CD14-positive monocyte (primary cell): ENCODE results near the gene DRC3. TPM values are rescaled to one million over a fixed set of nuclear protein-coding genes. Genes with fewer than 3 reads are reported as not detected.

Experiments used
- DNase-seq, 3 donors: peaks; one replicate each; pipeline ENCODE4 v3.0.0-alpha.2; 2011 to 2022
- H2AFZ ChIP-seq: 2 replicates; pipeline ENCODE4 v1.6.0; 2012; ENCODE audit warnings: mild to moderate bottlenecking, low read depth, low read length, inconsistent platforms; ENCODE audit not compliant: insufficient read depth, poor library complexity, severe bottlenecking
- H3K27ac ChIP-seq, 2 donors: 1 replicate in 1 of 2; 2 replicates in 1 of 2; pipeline ENCODE4 v1.5.1; 2012 to 2013; ENCODE audit warnings: low read length in 2 of 2, control low read depth in 1 of 2, inconsistent platforms in 1 of 2, low read depth in 1 of 2, mild to moderate bottlenecking in 1 of 2
- H3K27me3 ChIP-seq, 2 donors: one replicate each; pipeline versions ENCODE4 v1.6.0 to v1.6.1; 2011 to 2013; ENCODE audit warnings: low read length in 2 of 2; ENCODE audit not compliant: control insufficient read depth in 2 of 2, insufficient read depth in 2 of 2
- H3K36me3 ChIP-seq, 2 donors: replicated peaks in 1 of 2; 1 replicate in 1 of 2; 2 replicates in 1 of 2; pipeline versions ENCODE4 v1.5.1 to v1.6.1; 2012 to 2013; ENCODE audit warnings: low read length in 2 of 2, control low read depth in 1 of 2, inconsistent platforms in 1 of 2, mild to moderate bottlenecking in 1 of 2; ENCODE audit not compliant: insufficient read depth in 2 of 2, control insufficient read depth in 1 of 2
- H3K4me1 ChIP-seq, 2 donors: 1 replicate in 1 of 2; 2 replicates in 1 of 2; pipeline versions ENCODE4 v1.5.1 to v1.6.1; 2012 to 2013; ENCODE audit warnings: low read length in 2 of 2, control low read depth in 1 of 2, inconsistent platforms in 1 of 2, mild to moderate bottlenecking in 1 of 2, moderate library complexity in 1 of 2; ENCODE audit not compliant: insufficient read depth in 2 of 2, control insufficient read depth in 1 of 2
- H3K4me2 ChIP-seq: replicated peaks from 2 replicates; pipeline ENCODE3; 2012; ENCODE audit warnings: low read length, moderate library complexity, mild to moderate bottlenecking; ENCODE audit not compliant: poor library complexity, severe bottlenecking; ENCODE audit errors: extremely low read depth
- H3K4me3 ChIP-seq, 3 experiments: fragments of 200-600 bp in 1 of 3; sonication (generic) in 1 of 3; replicated peaks in 1 of 3; 1 replicate in 2 of 3; 2 replicates in 1 of 3; pipeline ENCODE4 v1.5.1; 2011 to 2013; ENCODE audit warnings: low read length in 3 of 3, mild to moderate bottlenecking in 3 of 3, control low read depth in 2 of 3, low read depth in 2 of 3, inconsistent platforms in 1 of 3, moderate library complexity in 1 of 3
- H3K79me2 ChIP-seq: 2 replicates; pipeline ENCODE4 v1.6.0; 2012; ENCODE audit warnings: mild to moderate bottlenecking, control low read depth, inconsistent platforms, low read length, moderate library complexity; ENCODE audit not compliant: insufficient read depth
- H3K9ac ChIP-seq: 2 replicates; pipeline ENCODE4 v1.6.0; 2017; ENCODE audit warnings: low read length, mild to moderate bottlenecking; ENCODE audit not compliant: insufficient read depth, poor library complexity, severe bottlenecking
- H3K9me3 ChIP-seq, 2 donors: replicated peaks in 1 of 2; 1 replicate in 1 of 2; 2 replicates in 1 of 2; pipeline versions ENCODE4 v1.5.1 to v1.6.1; 2012 to 2013; ENCODE audit warnings: low read length in 2 of 2, control low read depth in 1 of 2; ENCODE audit not compliant: control insufficient read depth in 1 of 2, insufficient read depth in 1 of 2
- H4K20me1 ChIP-seq: 2 replicates; pipeline ENCODE4 v1.6.0; 2012; ENCODE audit warnings: mild to moderate bottlenecking, low read length, control low read depth, moderate library complexity; ENCODE audit not compliant: insufficient read depth
- H3K27ac Mint-ChIP-seq, 7 donors: one replicate each; pipeline ENCODE4 v1.8.0; 2020; ENCODE audit warnings: mild to moderate bottlenecking in 7 of 7, mixed read lengths in 7 of 7, moderate library complexity in 6 of 7, inconsistent platforms in 2 of 7
- H3K27me3 Mint-ChIP-seq, 3 donors: one replicate each; pipeline ENCODE4 v1.8.0; 2021 to 2022; ENCODE audit warnings: low read depth in 3 of 3, mild to moderate bottlenecking in 3 of 3, mixed read lengths in 3 of 3, moderate library complexity in 3 of 3, inconsistent platforms in 1 of 3
- H3K36me3 Mint-ChIP-seq, 2 donors: one replicate each; pipeline ENCODE4 v1.8.0; 2020; ENCODE audit warnings: mixed read lengths in 2 of 2, inconsistent platforms in 1 of 2, mild to moderate bottlenecking in 1 of 2
- H3K4me1 Mint-ChIP-seq: one replicate; pipeline ENCODE4 v1.8.0; 2020; ENCODE audit warnings: mild to moderate bottlenecking, mixed read lengths
- H3K4me3 Mint-ChIP-seq, 2 donors: one replicate each; pipeline ENCODE4 v1.8.0; 2020; ENCODE audit warnings: mild to moderate bottlenecking in 2 of 2, mixed read lengths in 2 of 2, moderate library complexity in 1 of 2
- H3K9me3 Mint-ChIP-seq, 7 donors: one replicate each; pipeline ENCODE4 v1.8.0; 2020 to 2022; ENCODE audit warnings: mixed read lengths in 7 of 7, mild to moderate bottlenecking in 6 of 7, moderate library complexity in 6 of 7, inconsistent platforms in 2 of 7
- CTCF ChIP-seq: fragments of 200-600 bp; IDR thresholded peaks from one replicate; pipeline ENCODE4 v1.8.0; 2022; ENCODE audit warnings: antibody characterized with exemption, mild to moderate bottlenecking
- WGBS: methylation state at CpG from one replicate; pipeline ENCODE4 v1.1.5; 2013; ENCODE audit warnings: missing lambda C conversion rate; ENCODE audit not compliant: insufficient coverage; 5-methylcytosine and 5-hydroxymethylcytosine counted together
- intact Hi-C, 2 donors: fragments of 100-400 bp; cut with micrococcal nuclease; formaldehyde crosslinking; loops; one replicate each; pipeline versions ENCODE4 v1.15.0 to v1.15.1; 2023
- polyA plus RNA-seq, 3 donors: library from polyadenylated mRNA; depleted of rRNA in 1 of 3; unstranded in 2 of 3; stranded (reverse) in 1 of 3; fragments of 300-500 nt in 2 of 3; fragments of >200 nt in 1 of 3; fragmentation: Illumina TruSeq in 2 of 3; gene quantifications; 1 replicate in 2 of 3; 2 replicates in 1 of 3; pipeline ENCODE4 v1.2.3, GENCODE V29; 2012 to 2021

DRC3 gene
- polyA plus RNA-seq, 3 donors: 0.23 to 0.58 (median 0.39) TPM

GRCh38 chr17:17975436-17975835 is 2.8 kb downstream of the DRC3 start:
- Histone ChIP-seq H3K9ac (peak overlapping the region; percentile 30), H3K4me2 (peak overlapping the region; percentile 68), H3K79me2 (peaks cover 18% of the 10 kb centered on the region), H3K27ac (peak overlapping the region; percentile 72 to 90), H3K9me3 (no peaks in the 10 kb centered on the region), H3K4me1 (peaks cover 82 to 87% of the 10 kb centered on the region in 2 donors), H2AFZ (peak overlapping the region; percentile 62), H3K36me3 (no peaks in the 10 kb centered on the region), H3K27me3 (no peaks in the 10 kb centered on the region), H4K20me1 (peaks cover 14% of the 10 kb centered on the region), H3K4me3 (peak overlapping the region in 1 of 3 experiments; percentile 47)
- peaks cover 0 to 1% (median 0%) of the 10 kb centered on the region in 7 donors for H3K9me3 Mint-ChIP-seq
- H3K36me3 Mint-ChIP-seq: peaks cover 3 to 5% of the 10 kb centered on the region in 2 donors
- peaks cover 76% of the 10 kb centered on the region for H3K4me1 Mint-ChIP-seq
- peak overlapping the region; percentile 92 to 98 (median 96) for H3K27ac Mint-ChIP-seq
- TF ChIP-seq CTCF: no peak
- H3K27me3 Mint-ChIP-seq: peaks cover 0 to 1% (median 0%) of the 10 kb centered on the region in 3 donors
- peak; percentile 81 to 91 (median 84) for DNase-seq
- intact Hi-C loops: no loop called here
- WGBS: 5% methylated on average over 4 of the region's 8 CpGs
- H3K4me3 Mint-ChIP-seq: peak overlapping the region; percentile 48 to 87

GRCh38 chr17:17976931-17977570 is 4.4 kb downstream of the DRC3 start:
- no peaks in the 10 kb centered on the region for H3K36me3 ChIP-seq
- H3K27me3 ChIP-seq: no peaks in the 10 kb centered on the region
- no peak overlapping the region for H2AFZ ChIP-seq
- no peak overlapping the region for H3K9ac ChIP-seq
- no peaks in the 10 kb centered on the region for H4K20me1 ChIP-seq
- peaks cover 1% of the 10 kb centered on the region for H3K79me2 ChIP-seq
- peak overlapping the region in 1 of 2 donors; percentile 34 for H3K27ac ChIP-seq
- no peak for TF ChIP-seq CTCF
- Mint-ChIP-seq H3K36me3 (peaks cover 3 to 5% of the 10 kb centered on the region in 2 donors), H3K4me3 (no peak overlapping the region), H3K27ac (peak overlapping the region in 6 of 7 donors; percentile 9 to 84 (median 44)), H3K9me3 (peaks cover 0 to 1% (median 0%) of the 10 kb centered on the region in 7 donors), H3K27me3 (peaks cover 0 to 1% (median 0%) of the 10 kb centered on the region in 3 donors), H3K4me1 (peaks cover 65% of the 10 kb centered on the region)
- no peaks in the 10 kb centered on the region for H3K9me3 ChIP-seq
- intact Hi-C loops: no loop called here
- DNase-seq: peak in 1 of 3 donors; percentile 40
- WGBS: 93% methylated on average over 7 of the region's 10 CpGs
- H3K4me3 ChIP-seq: no peak overlapping the region
- peaks cover 70 to 74% of the 10 kb centered on the region in 2 donors for H3K4me1 ChIP-seq
- no peak overlapping the region for H3K4me2 ChIP-seq
